KBM-7 (cell line): ENCODE results near the gene GRIK2.

Experiments
- DNase-seq: peaks from one replicate; pipeline ENCODE4 v3.0.0-alpha.2; 2015
- in situ Hi-C: fragments of 300-500 bp; cut with MboI; formaldehyde crosslinking; loops from 2 replicates; pipeline ENCODE4 v1.14.3; 2020; ENCODE audit warnings: low sequenced_read_pairs, low pct_unique_long_range_greater_than_20kb, mixed read lengths

The GRIK2 gene

GRCh38 chr6:101666256-101666655 is 272.7 kb downstream of the GRIK2 start:
- DNase-seq, result no peak
- in situ Hi-C loops, result no loop called here

- in situ Hi-C loops, result no loop called here
- no peak for DNase-seq
These were observed 275.1 kb downstream of the GRIK2 start for GRCh38 chr6:101668496-101669030.

- no peak for DNase-seq
- in situ Hi-C loops, result no loop called here
These were observed 282.7 kb downstream of the GRIK2 start for GRCh38 chr6:101676187-101676586.

- in situ Hi-C loops, result no loop called here
- no peak for DNase-seq
These were observed 289.4 kb downstream of the GRIK2 start for GRCh38 chr6:101682937-101683336.

- no peak for DNase-seq
- in situ Hi-C loops, result no loop called here
These were observed 290.4 kb downstream of the GRIK2 start for GRCh38 chr6:101683884-101684283.

GRCh38 chr6:101686653-101687052 is 293.1 kb downstream of the GRIK2 start:
- DNase-seq, result no peak
- in situ Hi-C loops, result no loop called here

GRCh38 chr6:101689156-101689555 is 295.6 kb downstream of the GRIK2 start:
- in situ Hi-C loops, result no loop called here
- DNase-seq, result no peak

- in situ Hi-C loops, result no loop called here
- DNase-seq, result no peak
These were observed 296.2 kb downstream of the GRIK2 start for GRCh38 chr6:101689695-101690094.

GRCh38 chr6:101700655-101701054 is 307.1 kb downstream of the GRIK2 start:
- in situ Hi-C loops, result no loop called here
- no peak for DNase-seq

- DNase-seq, result no peak
- in situ Hi-C loops, result no loop called here
These were observed 309.8 kb downstream of the GRIK2 start for GRCh38 chr6:101703311-101703710.

GRCh38 chr6:101705866-101706265 is 312.4 kb downstream of the GRIK2 start:
- DNase-seq, result no peak
- in situ Hi-C loops, result no loop called here

GRCh38 chr6:101706576-101706975 is 313.1 kb downstream of the GRIK2 start:
- no peak for DNase-seq
- in situ Hi-C loops, result no loop called here

GRCh38 chr6:101711518-101711917 is 318.0 kb downstream of the GRIK2 start:
- no peak for DNase-seq
- in situ Hi-C loops, result no loop called here

GRCh38 chr6:101716387-101716786 is 322.9 kb downstream of the GRIK2 start:
- in situ Hi-C loops, result no loop called here
- no peak for DNase-seq

- in situ Hi-C loops, result no loop called here
- DNase-seq, result no peak
These were observed 323.3 kb downstream of the GRIK2 start for GRCh38 chr6:101716810-101717209.

GRCh38 chr6:101719521-101719920 is 326.0 kb downstream of the GRIK2 start:
- in situ Hi-C loops, result no loop called here
- no peak for DNase-seq

- in situ Hi-C loops, result no loop called here
- DNase-seq, result no peak
These were observed 329.0 kb downstream of the GRIK2 start for GRCh38 chr6:101722471-101722870.

- no peak for DNase-seq
- in situ Hi-C loops, result no loop called here
These were observed 329.6 kb downstream of the GRIK2 start for GRCh38 chr6:101722991-101723579.

GRCh38 chr6:101728388-101728787 is 334.9 kb downstream of the GRIK2 start:
- in situ Hi-C loops, result no loop called here
- no peak for DNase-seq

GRCh38 chr6:101728956-101729355 is 335.4 kb downstream of the GRIK2 start:
- in situ Hi-C loops, result no loop called here
- no peak for DNase-seq

- no peak for DNase-seq
- in situ Hi-C loops, result no loop called here
These were observed 337.4 kb downstream of the GRIK2 start for GRCh38 chr6:101730954-101731353.
